Measurements from ENCODE around the gene RELCH.

The RELCH gene

GRCh38 chr18:62264984-62265383 is 77.9 kb downstream of the RELCH start:
- no peak for DNase-seq

- no peak for DNase-seq
Observed at GRCh38 chr18:62277045-62277444, 90.0 kb downstream of the RELCH start.

- DNase-seq, result no peak
Observed at GRCh38 chr18:62279561-62279960, 92.5 kb downstream of the RELCH start.

GRCh38 chr18:62280058-62280457 is 93.0 kb downstream of the RELCH start:
- DNase-seq, result no peak

- DNase-seq, result no peak
Observed at GRCh38 chr18:62280786-62281185, 93.7 kb downstream of the RELCH start.

GRCh38 chr18:62281684-62282083 is 94.6 kb downstream of the RELCH start:
- DNase-seq, result no peak

GRCh38 chr18:62282188-62282629 is 95.2 kb downstream of the RELCH start:
- DNase-seq, result no peak

GRCh38 chr18:62284637-62285036 is 97.6 kb downstream of the RELCH start:
- no peak for DNase-seq

GRCh38 chr18:62285281-62285680 is 98.2 kb downstream of the RELCH start:
- DNase-seq, result no peak

GRCh38 chr18:62287781-62288664 is 101.0 kb downstream of the RELCH start:
- no peak for DNase-seq

- DNase-seq, result no peak
Observed at GRCh38 chr18:62288665-62289008, 101.6 kb downstream of the RELCH start.

GRCh38 chr18:62289047-62289446 is 102.0 kb downstream of the RELCH start:
- no peak for DNase-seq

GRCh38 chr18:62294073-62294472 is 107.0 kb downstream of the RELCH start:
- no peak for DNase-seq

- no peak for DNase-seq
Observed at GRCh38 chr18:62300359-62300963, 113.4 kb downstream of the RELCH start.

GRCh38 chr18:62301322-62301721 is 114.3 kb downstream of the RELCH start:
- no peak for DNase-seq

GRCh38 chr18:62312851-62313250 is 125.8 kb downstream of the RELCH start:
- no peak for DNase-seq

GRCh38 chr18:62318228-62319180 is 131.4 kb downstream of the RELCH start:
- no peak for DNase-seq

GRCh38 chr18:62321201-62321600 is 134.1 kb downstream of the RELCH start:
- DNase-seq, result no peak

GRCh38 chr18:62323483-62324180 is 136.6 kb downstream of the RELCH start:
- no peak for DNase-seq

GRCh38 chr18:62324181-62324828 is 137.2 kb downstream of the RELCH start:
- DNase-seq, result no peak

- DNase-seq, result peak; percentile 69 to 74
Observed at GRCh38 chr18:62324917-62325805, 138.1 kb downstream of the RELCH start, which contains the start of gene TNFRSF11A. Gene TNFRSF11A (plus strand): TSS chr18:62325310. CDS start chr18:62325353, 43 bp downstream.

Measured in stimulated activated CD4-positive, alpha-beta T cell treated with anti-CD3 and anti-CD28 coated beads, Interleukin-2, amount 100 ng/mL, for 24 hours (primary cell).